GM12892 (cell line): ENCODE data around the gene POLD4.
A peak's percentile ranks its signal among the peaks of the same experiment; 100 is the strongest.

Experiments used
- DNase-seq: peaks from one replicate; pipeline ENCODE4 v3.0.0; 2011; ENCODE audit not compliant: insufficient read length
- FAIRE-seq: peaks from 2 replicates; lab custom pipeline; 2011; peaks lifted over from hg19 to GRCh38; lab: Jason Lieb, UNC
- POLR2A ChIP-seq: IDR thresholded peaks from 2 replicates; pipeline ENCODE4 v1.6.1; 2011; ENCODE audit warnings: low read depth, low read length, control low read depth
- POLR2AphosphoS5 ChIP-seq: IDR thresholded peaks from 2 replicates; pipeline ENCODE4 v1.6.1; 2011; ENCODE audit warnings: low read depth, low read length, control low read depth
- TAF1 ChIP-seq: IDR thresholded peaks from 2 replicates; pipeline ENCODE4 v1.6.1; 2011; ENCODE audit warnings: low read depth, mild to moderate bottlenecking, control low read depth, low read length, borderline replicate concordance

POLD4 gene

DNA sequence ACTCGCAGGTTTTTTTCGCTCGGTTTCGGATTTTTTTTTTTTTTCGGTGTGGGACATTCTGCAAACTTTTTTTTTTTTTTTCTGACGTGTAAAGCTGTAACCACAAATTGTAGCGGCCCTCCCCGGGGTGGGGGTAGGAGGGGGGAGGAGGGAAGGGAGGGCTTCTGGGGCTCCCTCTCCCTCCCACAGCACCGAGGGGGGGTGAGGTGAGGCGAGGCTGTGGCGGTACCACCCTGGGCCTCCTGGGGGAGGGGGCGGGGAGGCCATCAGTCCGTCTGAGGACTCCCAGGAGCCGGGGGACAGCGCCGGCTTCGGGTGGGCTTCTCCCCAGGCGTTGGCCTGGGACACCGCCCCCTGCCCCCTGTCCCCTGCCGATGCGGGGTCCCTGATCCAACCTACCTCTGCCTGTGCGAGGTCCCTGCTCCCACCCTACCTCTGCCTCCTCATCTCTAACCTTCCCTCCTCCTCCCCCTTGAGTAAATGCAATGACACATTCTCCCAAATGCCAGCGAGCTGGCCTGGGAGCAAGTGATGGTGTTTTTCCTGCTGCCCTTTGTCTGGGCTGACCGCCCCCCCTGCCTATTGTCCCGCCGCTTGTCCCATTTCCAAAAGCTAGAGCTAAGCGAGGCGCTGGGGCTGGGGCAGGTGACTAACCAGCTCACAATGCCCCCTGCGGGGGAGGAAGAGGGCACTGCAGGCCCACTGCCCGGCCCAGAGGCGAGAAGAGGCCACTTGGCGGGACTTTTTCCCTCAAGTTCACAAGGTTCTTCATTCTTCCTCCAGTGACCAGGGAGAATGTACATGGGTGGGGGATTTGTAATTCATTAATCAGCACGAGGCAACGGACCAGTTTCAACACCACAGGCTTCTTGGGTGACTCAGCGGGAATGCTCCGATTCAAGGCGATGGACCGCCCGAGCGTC lies 20.6 kb upstream of the POLD4 start:
- DNase-seq: peak; percentile 82
- FAIRE-seq: peak; percentile 69
- TF ChIP-seq POLR2A (no peak), POLR2AphosphoS5 (no peak), TAF1 (no peak)

- DNase-seq (peak; percentile 74), FAIRE-seq (peak; percentile 87)
- TF ChIP-seq POLR2A: no peak
- no peak for TF ChIP-seq TAF1
- no peak for TF ChIP-seq POLR2AphosphoS5
These were observed 19.8 kb upstream of the POLD4 start, which contains the start of gene CLCF1 for GRCh38 chr11:67372993-67373647. CLCF1 (minus strand) TSS chr11:67373598; CDS start chr11:67373539, 59 bp downstream.

DNA sequence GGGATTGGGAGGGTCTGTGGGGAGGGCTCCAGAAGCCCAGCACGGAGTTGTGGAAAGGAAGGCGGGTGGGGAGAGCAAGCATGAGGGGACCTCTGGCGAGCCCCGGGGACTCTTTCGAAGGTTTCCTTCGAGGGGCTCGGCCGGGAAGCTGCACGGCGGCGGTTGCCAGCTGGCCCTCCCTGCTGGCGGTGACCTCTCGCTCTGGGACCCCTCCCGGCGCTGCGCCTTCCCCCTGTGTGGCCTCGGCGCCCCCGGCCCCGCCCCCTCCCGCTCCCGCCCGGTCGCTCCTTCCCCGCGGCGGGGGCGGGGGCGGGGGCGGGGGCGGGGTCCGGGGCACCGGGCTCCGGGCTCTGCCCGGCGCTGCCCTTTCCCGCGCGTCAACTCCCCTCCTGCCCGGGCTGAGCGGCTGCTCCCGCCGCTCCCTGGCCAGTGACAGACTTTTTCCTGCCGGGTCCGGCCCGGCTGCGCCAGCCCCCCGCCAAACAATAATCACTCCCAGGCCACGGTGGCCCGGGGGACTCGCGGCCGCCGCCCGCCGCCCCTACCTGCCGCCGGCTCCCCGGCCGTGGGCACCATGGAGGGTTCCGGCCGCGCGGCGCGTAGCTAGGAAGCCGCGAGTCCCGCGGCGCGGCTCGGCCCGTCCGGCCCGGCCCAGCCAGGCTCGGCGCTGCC lies 19.1 kb upstream of the POLD4 start:
- TF ChIP-seq POLR2A (no peak), POLR2AphosphoS5 (no peak), TAF1 (no peak)
- FAIRE-seq (no peak), DNase-seq (no peak)

GRCh38 chr11:67371911-67372320 lies 18.6 kb upstream of the POLD4 start:
- FAIRE-seq: peak; percentile 71
- TF ChIP-seq POLR2A (no peak), POLR2AphosphoS5 (no peak), TAF1 (no peak)
- no peak for DNase-seq

GRCh38 chr11:67371189-67371910 lies 18.0 kb upstream of the POLD4 start:
- FAIRE-seq (no peak), DNase-seq (peak; percentile 66)
- TF ChIP-seq POLR2A (no peak), POLR2AphosphoS5 (no peak), TAF1 (no peak)

- no peak for TF ChIP-seq TAF1
- TF ChIP-seq POLR2A: no peak
- no peak for TF ChIP-seq POLR2AphosphoS5
- DNase-seq: no peak
- peak; percentile 24 for FAIRE-seq
These were observed 17.2 kb upstream of the POLD4 start for GRCh38 chr11:67370351-67371076.

GRCh38 chr11:67369801-67370284 lies 16.5 kb upstream of the POLD4 start:
- DNase-seq (no peak), FAIRE-seq (no peak)
- TF ChIP-seq POLR2AphosphoS5 (no peak), TAF1 (no peak)

DNA sequence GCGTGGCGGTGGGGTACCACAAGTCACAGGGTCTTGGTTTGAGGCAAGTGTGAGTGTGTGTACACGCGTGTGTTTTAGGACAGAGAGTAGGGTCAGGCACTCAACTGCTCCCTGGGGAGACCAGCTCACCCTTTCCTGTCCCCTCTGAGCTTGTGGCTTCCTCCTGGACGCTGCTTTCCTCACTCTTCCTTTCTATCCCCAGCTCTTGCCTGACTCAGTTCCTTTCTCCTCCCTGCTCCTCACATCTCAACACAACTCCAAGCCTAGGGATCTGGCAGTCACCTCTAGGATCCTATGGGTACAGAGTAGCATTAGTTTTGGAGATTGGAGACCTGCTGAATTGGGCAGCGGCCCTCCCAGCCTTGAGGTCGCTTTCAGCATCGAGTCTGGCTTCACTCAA lies 15.9 kb upstream of the POLD4 start:
- DNase-seq: no peak
- TF ChIP-seq POLR2A: no peak
- no peak for TF ChIP-seq POLR2AphosphoS5
- no peak for TF ChIP-seq TAF1
- FAIRE-seq: no peak

DNA sequence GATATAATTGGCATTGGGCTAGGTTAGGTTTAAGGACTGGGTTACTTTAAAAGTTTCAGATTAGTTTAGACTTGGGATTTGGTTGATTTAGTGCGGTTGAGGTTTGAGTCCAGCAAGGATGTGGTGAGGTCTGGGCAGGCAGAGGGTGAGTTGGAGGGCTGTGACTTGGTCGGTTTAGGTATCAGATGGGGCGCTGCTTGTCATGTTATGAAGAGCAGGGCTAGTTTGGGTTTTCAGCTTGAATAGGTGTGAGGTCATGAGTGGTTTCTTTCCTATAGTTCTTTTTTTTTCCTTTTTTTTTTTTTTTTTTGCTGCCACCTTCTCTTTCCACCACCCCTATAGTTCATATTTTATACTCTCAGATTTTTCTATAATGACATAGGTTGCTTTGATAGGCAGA lies 15.3 kb upstream of the POLD4 start:
- DNase-seq: no peak
- TF ChIP-seq TAF1: no peak
- TF ChIP-seq POLR2A: no peak
- no peak for TF ChIP-seq POLR2AphosphoS5
- FAIRE-seq: peak; percentile 85

DNA sequence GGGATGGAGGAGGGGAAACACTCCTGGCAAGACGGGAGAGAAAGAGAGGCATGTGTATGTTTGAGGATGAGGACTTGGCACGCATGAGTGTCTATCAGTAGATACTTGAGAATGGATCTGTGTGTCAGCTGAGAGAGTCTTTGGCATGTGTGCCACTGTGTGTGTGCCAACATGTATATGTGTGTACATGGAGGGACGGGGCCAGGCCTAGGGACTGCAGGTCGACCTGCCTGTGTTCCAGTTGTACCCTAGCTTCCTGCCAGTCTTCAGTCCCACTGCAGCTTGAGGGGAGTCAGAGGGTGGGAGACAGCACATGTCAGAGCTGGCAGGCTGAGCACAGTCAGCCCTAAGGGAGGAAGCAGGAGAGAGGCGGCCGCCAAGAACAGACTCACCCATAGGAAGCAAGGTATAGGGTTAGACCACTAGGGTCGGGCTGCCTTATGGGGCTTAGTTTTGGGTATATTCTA lies 14.4 kb upstream of the POLD4 start:
- peak; percentile 73 for FAIRE-seq
- DNase-seq: no peak

More for the DNA sequence above, 14.4 kb upstream of the POLD4 start:
- TF ChIP-seq TAF1: no peak
- TF ChIP-seq POLR2A: no peak
- no peak for TF ChIP-seq POLR2AphosphoS5
